ENCODE measurements around the gene MINPP1. TPM values are rescaled to one million over a fixed set of nuclear protein-coding genes. Genes with fewer than 3 reads are reported as not detected.
A peak's percentile ranks its signal among the peaks of the same experiment; 100 is the strongest.
"Not testable (repeated sequence)": the region's sequence is repeated elsewhere in the genome, so short reads cannot be mapped to it uniquely, and the experiment has no call there.

MINPP1 gene, protein sequence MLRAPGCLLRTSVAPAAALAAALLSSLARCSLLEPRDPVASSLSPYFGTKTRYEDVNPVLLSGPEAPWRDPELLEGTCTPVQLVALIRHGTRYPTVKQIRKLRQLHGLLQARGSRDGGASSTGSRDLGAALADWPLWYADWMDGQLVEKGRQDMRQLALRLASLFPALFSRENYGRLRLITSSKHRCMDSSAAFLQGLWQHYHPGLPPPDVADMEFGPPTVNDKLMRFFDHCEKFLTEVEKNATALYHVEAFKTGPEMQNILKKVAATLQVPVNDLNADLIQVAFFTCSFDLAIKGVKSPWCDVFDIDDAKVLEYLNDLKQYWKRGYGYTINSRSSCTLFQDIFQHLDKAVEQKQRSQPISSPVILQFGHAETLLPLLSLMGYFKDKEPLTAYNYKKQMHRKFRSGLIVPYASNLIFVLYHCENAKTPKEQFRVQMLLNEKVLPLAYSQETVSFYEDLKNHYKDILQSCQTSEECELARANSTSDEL
- 12.9 and 17.3 TPM in 2 replicates for total RNA-seq

DNA sequence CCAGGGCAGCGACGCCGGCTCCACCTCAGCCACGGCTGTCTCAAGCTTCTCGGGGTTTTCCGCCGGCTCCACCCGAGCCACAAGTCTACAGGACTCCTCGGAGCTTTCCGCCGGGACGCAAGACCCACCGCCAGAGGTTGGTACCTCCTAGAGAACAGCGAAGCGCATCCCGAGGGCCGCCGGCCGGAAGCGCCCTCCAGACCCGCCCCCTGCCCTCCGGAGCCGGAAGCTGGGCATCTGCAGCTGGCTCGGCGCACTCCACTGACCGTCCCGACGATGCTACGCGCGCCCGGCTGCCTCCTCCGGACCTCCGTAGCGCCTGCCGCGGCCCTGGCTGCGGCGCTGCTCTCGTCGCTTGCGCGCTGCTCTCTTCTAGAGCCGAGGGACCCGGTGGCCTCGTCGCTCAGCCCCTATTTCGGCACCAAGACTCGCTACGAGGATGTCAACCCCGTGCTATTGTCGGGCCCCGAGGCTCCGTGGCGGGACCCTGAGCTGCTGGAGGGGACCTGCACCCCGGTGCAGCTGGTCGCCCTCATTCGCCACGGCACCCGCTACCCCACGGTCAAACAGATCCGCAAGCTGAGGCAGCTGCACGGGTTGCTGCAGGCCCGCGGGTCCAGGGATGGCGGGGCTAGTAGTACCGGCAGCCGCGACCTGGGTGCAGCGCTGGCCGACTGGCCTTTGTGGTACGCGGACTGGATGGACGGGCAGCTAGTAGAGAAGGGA lies at the start of gene MINPP1:
TSS of gene MINPP1 (plus strand) at position 254 of the 726 bp plus-strand sequence. CDS start at position 277, 23 bp downstream.
- peak; percentile 59 to 81 for DNase-seq (ENCODE audit: low read depth in 2 of 2)

DNA sequence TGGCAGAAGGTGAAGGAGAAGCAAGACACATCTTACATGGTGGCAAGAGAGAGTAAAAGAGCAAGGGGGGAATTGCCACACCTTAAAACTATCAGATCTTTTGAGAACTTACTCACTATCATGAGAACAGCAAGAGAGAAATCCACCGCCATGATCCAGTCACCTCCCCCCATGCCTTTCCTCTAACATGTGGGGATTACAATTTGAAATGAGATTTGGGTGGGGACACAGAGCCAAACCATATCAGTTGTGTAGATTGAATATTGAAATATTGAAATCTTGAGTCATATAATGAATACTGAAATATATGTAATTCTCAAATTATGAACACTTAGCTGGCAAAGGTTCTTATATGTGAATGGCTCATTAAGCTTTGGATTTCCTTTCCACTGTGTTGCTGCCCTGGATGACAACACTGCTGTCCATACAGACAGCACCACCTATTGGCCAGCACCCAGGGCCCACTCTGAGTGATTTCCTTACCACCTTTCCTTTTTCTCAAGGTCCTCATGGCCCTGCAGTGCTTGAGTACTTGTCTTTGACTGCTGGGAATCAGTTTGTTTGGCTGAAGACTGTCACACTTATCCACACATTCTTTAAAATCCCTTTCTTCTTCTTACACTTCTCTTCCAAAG lies 48.0 kb upstream of the MINPP1 start:
- DNase-seq (ENCODE audit: low read depth in 2 of 2), result not testable (repeated sequence)

DNA sequence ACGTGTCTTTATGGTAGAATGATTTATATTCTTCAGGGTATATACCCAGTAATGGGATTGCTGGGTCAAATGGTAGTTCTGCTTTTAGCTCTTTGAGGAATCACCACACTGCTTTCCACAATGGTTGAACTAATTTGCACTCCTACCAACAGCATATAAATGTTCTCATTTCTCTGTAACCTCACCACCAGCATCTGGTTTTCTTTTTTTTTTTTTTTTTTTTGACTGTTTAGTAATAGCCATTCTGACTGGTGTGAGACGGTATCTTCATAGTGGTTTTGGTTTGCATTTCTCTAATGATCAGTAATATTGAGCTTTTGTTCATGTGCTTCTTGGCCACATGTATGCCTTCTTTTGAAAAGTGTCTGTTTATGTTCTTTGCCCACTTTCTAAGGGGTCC lies 42.9 kb upstream of the MINPP1 start:
- not testable (repeated sequence) for DNase-seq (ENCODE audit: low read depth in 2 of 2)

DNA sequence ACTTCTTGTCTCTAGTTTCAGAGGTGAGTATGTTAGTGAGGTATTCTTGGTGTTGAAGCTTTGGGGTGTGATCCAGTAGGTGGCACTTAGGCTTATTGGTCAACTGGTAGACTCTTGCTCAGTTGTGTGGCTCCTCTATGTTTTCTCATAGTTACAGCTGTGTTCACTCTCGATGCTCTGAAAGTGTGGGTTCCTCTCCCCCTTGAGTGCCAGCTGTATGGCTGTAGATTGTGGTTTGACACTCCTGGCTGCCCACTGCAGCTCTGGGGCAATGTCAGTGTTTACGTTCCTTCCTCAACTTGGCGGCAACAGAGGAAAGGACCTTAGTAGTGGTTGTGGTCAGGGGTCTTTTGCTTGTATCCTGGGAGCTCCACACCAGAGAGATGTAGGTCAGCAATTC lies 37.8 kb upstream of the MINPP1 start:
- not testable (repeated sequence) for DNase-seq (ENCODE audit: low read depth in 2 of 2)

DNA sequence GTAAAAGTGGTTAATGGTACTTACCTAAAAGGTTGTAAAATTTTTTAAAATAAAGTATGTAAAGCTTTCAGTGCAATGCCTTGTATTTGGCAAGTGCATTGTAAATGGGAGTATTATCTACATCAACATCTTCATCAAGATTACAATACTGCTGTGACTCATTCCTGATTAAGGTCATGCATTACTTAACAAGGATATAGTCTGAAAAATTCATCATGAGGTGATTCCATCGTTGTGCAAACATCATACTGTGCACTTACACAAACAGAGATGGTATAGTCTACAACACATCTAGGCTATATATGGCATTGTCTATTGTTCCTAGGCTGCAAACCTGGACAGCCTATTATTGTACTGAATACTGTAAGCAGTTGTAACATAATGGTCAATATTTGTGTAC lies 16.0 kb upstream of the MINPP1 start:
- DNase-seq (ENCODE audit: low read depth in 2 of 2), result peak in 1 of 2 donors; percentile 2

DNA sequence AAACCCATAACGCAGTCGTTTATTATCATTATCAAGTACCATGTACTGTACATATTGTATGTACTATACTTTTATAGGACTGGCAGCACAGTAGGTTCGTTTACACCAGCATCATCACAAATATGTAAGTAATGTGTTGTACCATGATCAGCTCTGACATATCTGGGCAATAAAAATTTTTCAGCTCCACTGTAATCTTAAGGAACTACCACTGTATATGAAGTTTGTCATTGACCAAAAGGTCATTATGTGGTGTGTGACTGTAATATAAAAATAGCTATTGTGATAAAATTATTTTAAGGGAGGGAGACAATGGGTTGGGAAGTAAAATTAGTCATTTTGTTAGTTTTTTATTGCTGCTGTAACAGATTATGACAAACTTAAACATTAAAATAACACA lies 14.4 kb upstream of the MINPP1 start:
- DNase-seq (ENCODE audit: low read depth in 2 of 2), result not testable (repeated sequence)

DNA sequence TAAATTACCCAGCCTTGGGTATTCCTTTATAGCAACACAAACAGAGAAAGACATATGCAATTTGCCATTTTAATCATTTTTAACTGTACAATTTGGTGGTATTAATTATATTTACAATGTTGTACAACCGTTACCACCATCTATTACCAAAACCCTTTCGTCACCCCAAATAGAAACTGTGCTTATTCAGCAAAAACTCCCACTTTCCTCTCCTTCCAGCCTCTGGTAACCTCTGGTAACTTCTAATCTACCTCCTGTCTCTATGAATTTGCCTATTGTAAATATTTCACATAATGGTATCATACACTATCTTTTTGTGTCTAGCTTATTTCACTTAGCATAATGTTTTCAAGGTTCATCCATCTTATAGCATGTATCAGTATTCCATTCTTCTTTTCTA lies 12.2 kb upstream of the MINPP1 start:
- DNase-seq (ENCODE audit: low read depth in 2 of 2), result not testable (repeated sequence)

DNA sequence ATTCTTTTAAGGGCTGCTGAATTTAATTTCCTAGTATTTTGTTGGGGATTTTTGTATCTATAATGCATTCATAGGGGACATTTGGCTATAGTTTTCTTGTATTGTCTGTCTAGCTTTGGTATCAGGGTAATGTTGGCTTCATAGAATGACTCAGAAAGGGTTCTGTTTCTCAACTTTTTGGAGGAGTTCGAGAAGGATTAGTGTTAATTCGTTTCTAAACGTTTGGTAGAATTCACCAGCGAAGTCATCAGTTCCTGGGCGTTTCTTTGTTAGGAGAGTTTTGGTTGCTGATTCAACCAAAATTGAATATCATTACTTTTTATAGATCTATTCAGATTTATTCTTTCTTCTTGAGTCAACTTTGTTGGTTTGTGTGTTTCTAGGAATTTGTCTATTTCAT lies 9.2 kb upstream of the MINPP1 start:
- not testable (repeated sequence) for DNase-seq (ENCODE audit: low read depth in 2 of 2)

DNA sequence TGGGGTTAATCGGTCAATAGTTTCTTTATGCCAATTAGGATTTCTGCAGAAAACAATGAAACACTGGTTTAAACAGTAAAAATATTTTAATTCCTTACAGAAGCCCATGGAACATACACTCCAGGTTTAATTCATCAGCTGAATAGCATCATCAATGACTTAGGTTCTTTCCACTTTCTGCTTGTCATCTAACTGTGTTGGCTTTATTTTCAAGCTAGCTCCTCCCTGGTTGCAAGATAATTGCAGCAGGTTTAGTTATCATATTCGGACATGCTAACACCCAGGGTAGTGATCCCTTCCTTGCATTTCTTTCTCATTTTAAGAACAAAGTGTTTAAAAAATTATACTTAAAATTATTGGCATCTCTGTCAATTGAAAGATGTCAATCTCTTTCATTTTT lies 7.3 kb upstream of the MINPP1 start:
- DNase-seq (ENCODE audit: low read depth in 2 of 2), result not testable (repeated sequence)

DNA sequence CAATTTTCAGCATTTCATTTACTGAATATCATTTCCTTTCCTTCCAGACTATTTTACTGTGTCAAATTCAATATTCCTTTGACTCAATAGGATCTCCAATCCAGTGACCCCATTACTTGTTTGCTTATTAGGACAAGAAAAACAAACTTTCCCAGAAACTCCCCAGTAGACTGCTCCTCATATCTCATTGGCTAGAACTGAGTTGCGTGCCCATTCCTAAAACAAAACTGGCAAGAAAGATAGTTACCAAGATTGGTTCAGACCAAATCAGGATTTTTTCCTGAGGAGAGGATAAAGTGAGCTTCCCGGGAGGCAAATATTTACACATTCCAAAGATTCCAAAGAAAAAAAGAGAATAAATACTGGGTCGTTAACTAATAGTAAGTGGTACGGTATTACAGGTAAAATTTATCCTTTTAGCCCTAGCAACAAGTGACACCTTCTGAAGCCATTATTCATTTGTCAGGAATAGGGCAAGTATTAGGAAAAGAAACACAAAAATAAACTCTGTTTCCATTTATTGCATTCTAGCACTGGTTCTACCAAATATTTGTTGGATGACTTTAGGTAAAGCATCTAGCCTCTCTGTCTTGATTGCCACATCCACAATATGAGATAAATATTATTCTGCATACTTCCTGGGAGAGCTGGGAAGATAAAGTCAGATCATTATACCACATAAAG lies 6.4 kb upstream of the MINPP1 start:
- DNase-seq (ENCODE audit: low read depth in 2 of 2), result not testable (repeated sequence)

DNA sequence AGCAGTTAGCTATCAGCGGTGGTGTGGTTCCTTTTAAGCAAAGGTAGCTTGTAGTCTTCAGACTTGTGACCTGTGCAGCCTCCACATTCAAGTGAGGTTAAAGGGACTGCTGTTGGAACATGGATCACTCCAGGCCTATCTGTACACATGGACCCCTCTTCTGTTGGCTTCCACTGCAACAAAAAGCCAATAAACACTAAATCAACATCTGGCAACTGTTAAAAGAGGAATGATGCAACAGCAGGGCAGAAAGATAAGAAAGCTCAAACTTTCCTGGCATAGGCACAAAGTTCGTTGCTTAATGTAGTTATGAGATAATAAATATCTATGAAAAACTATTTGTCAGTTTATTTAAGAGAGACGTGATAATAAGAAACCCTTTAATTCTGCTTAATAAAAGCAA lies 4.0 kb upstream of the MINPP1 start:
- DNase-seq (ENCODE audit: low read depth in 2 of 2), result peak in 1 of 2 donors; percentile 24

DNA sequence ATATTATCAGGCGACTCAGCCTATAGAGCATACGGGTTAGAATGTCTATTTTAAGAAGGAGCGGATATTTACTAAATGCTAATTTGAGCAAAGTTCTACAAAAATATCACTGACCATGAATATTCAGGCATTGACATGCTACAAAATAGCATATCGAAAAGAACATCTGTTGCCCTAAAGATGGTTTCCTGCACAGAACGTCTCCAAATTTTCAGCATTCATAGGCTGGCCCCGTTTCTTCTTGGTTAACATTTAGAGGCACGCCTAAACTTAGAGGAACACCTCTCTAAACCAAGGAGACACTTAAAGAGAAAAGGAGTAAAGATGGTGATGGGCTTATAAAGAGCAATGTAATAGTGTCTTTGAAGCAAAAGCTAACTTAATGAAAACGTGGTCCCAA lies 1.3 kb upstream of the MINPP1 start:
- no peak for DNase-seq (ENCODE audit: low read depth in 2 of 2)

DNA sequence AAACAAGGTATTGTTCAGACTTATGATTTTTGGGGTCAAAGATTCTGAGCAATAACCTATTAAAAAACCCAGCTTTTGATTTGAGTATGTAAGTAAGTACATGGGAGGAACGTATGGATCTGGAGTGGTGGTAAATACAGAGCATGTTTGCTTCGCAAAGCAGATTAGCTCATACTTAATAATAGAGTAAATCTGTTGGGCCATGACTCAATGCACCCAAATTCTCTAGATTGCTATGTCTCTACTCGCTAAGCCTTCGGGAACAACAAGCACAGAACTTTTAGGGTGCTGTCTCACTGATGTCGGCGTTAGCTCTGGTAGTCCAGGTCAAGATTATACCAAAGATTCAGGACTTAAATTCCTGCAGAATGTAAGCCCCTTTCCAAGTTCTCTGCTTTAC lies 807 bp upstream of the MINPP1 start:
- DNase-seq (ENCODE audit: low read depth in 2 of 2), result peak in 1 of 2 donors; percentile 10

DNA sequence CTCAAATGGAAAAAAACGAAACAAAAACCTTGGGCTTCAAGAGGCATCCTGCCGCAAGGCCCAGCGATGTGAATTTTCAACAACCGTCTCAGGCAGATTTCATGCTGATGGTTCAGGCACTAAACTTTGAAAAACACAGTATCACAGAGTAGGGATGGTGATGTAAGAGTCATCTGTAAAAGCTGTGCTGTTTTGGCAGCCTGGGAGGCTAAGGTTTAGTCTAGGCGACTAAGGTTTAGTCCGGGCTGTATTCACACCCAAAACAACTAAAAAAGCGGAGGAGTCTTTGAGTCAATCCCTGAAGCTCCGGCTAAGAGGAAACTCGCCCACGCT lies 420 bp upstream of the MINPP1 start:
- peak in 1 of 2 donors; percentile 17 for DNase-seq (ENCODE audit: low read depth in 2 of 2)

DNA sequence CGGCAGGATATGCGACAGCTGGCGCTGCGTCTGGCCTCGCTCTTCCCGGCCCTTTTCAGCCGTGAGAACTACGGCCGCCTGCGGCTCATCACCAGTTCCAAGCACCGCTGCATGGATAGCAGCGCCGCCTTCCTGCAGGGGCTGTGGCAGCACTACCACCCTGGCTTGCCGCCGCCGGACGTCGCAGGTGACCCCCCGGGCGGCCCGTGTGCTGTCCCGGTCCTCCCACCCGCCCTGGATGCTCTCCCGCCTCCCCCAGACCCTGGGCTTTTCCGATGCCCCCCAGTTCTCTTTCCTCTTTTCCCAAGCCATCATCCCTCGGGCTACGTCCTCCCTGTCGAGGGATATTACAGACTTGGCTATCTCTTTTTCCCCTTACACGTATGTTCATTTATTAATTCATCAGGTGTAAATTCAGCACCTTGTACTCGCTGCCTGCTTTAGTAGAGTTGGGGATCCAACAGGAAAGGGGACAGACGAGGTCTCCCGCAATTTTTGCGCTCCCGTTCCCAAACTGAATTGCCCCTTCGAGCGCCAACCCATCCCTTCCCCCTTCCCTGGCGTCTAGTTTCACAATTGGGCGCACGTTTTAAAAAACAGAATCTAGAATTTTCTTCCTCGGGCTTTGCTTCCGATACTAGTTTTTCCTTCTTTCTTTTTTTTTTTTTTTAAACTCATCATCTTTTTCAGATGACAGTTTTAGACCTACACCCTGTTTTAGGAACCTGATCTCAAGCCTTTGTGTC lies 846 bp downstream of the MINPP1 start:
- DNase-seq (ENCODE audit: low read depth in 2 of 2), result peak; percentile 74 to 77

DNA sequence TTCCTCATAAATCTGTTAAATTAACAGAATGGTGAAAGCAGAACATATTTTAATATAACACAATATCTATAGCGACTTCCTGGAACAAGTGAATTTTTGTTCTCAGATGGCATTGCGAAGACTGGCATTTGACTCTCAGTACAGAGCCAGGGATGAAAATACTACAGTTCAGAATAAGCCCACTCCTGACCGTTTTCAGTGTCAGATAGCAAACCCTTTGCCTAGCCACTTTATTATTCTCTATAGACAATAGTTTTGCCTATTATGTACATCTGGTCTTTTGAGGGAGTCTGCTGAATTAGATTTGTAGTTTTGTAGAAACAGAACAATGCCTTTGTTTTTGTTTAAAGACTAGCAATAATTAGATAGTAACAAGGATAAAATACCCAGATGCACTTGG lies 2.3 kb downstream of the MINPP1 start:
- DNase-seq (ENCODE audit: low read depth in 2 of 2), result no peak

DNA sequence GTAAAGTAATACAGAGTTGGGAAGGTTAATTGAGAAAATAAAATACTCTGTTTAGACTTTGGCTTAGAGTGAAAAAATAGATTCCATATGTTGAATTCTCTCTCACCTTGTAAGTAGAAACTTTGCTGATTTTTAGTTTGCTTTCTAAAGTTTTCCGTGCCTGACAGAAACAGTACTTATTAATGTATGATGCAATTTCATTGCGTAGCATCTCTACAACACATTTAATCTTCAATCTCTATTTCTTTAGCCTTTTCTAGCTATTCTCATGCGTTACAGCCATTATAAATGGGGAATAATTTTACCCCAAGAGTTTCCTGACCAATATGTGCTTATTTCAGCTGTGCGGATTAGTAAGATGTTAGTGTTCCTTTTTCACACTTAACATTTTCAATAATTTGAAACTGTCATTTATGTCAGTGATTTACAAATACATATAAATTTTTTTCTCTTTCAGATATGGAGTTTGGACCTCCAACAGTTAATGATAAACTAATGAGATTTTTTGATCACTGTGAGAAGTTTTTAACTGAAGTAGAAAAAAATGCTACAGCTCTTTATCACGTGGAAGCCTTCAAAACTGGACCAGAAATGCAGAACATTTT lies 3.3 kb downstream of the MINPP1 start:
- no peak for DNase-seq (ENCODE audit: low read depth in 2 of 2)

DNA sequence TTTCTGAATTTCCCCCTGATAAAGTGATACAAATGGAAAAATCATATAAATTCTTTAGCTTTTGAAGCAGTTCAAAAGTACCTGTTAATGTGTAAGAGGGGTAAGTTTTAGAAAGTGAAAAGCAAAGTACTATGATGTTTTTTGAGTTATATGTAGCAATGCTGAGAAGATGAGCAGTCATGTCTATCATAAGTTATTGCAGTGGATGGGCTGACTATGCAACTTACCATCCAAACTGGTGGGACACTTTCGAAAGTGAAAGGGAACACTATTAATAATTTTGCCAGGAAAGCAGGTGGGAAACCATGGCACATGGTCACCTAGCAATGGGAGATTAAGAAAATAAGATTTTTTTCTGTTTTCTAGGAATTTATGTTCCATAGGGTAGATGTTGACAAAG lies 4.1 kb downstream of the MINPP1 start:
- no peak for DNase-seq (ENCODE audit: low read depth in 2 of 2)

DNA sequence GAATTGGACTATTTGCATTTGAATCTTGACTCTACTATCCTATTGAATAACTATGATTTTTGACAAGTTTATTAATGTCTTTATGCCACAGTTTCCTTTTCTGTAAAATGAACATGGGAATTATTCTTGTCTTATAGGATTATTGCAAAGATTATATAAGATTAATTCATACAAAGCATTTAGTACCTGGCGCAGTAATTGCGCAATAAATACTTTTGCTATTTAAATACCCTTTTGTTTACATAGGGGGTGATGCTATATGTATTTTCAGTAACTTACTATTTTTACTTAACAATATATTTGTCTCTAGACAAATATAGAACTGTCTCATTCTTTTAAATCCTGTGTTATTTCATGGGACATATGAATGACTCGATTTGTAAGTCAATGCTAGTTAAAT lies 5.3 kb downstream of the MINPP1 start:
- no peak for DNase-seq (ENCODE audit: low read depth in 2 of 2)

DNA sequence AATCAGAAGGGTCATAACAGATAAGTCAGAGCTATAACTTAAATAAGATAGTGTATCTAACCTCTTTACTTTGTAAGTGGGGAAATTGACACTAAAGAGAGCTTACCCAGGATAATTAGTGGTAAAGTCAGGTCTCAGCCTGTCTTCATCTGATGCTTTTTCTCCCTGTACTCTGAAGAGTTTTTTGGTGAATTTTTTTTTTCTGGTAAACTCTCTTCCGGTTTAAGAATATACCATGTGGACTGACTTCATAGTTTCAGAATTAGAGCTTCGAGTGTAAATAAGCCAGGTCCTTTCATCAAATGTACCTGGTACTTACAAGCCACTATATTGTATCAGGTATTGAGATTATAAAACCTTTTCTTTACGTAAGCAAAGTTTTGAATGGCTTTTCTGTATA lies 6.8 kb downstream of the MINPP1 start:
- DNase-seq (ENCODE audit: low read depth in 2 of 2), result no peak

DNA sequence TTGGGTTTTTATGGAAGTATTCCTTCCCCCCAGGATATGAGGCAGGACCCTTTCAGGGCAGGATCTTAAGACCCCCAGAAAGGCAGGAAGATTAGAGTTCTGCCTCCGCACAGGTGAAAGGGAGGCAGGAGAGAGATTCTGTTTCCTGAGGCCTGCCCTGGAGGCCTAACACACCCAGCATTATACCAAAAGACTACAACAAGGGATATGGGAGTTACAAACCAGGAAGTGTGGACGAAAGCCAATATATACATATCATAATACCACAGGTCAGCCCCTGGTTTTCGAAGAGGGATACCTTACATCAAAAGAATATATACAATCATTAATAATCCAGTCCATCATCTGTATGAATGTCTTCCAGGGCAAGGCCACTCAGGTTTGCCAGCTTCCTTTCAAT lies 14.2 kb downstream of the MINPP1 start:
- DNase-seq (ENCODE audit: low read depth in 2 of 2), result no peak
